B cell (primary cell): ENCODE measurements around the gene C1orf35. TPM values are rescaled to one million over a fixed set of nuclear protein-coding genes. Genes with fewer than 3 reads are reported as not detected.

Experiments used
- ATAC-seq: fragments of 200-7000 bp; cut with Tn5 transposase; one replicate; pipeline ENCODE4 v1.10.0; 2021; ENCODE audit warnings: low read depth, mild to moderate bottlenecking, moderate number of reproducible peaks, moderate library complexity
- CTCF ChIA-PET: fragments of 350-600 bp; sonication (Branson Sonifier 250); formaldehyde crosslinking; loops from one replicate; lab custom pipeline; 2021; ENCODE audit warnings: antibody characterized with exemption, inconsistent platforms; lab: Charles Lee
- POLR2A ChIA-PET: fragments of 350-600 bp; sonication (Branson Sonifier 250); formaldehyde crosslinking; loops from one replicate; lab custom pipeline; 2021; ENCODE audit warnings: antibody characterized with exemption; lab: Charles Lee
- DNase-seq: peaks from one replicate; pipeline ENCODE4 v3.0.0; 2013
- H2AFZ ChIP-seq: 2 replicates; pipeline ENCODE4 v1.6.1; 2012; ENCODE audit warnings: mild to moderate bottlenecking, low read depth, low read length; ENCODE audit not compliant: insufficient read depth, poor library complexity, severe bottlenecking
- H3K27ac ChIP-seq, 2 donors: 1 replicate in 1 of 2; 2 replicates in 1 of 2; pipeline ENCODE4 v1.5.1; 2012 to 2013; ENCODE audit warnings: low read length in 2 of 2, mild to moderate bottlenecking in 2 of 2, moderate library complexity in 1 of 2
- H3K27me3 ChIP-seq, 4 experiments: fragments of 200-600 bp in 1 of 4; sonication (generic) in 1 of 4; replicated peaks in 1 of 4; 1 replicate in 2 of 4; 2 replicates in 2 of 4; pipeline versions ENCODE4 v1.6.1 to v1.7.0; 2013 to 2016; ENCODE audit warnings: low read length in 3 of 4, mild to moderate bottlenecking in 2 of 4, mixed read lengths in 1 of 4, moderate library complexity in 1 of 4; ENCODE audit not compliant: insufficient read depth in 4 of 4, control insufficient read depth in 3 of 4; ENCODE audit errors: control extremely low read depth in 1 of 4
- H3K36me3 ChIP-seq, 2 experiments: replicated peaks in 1 of 2; 1 replicate in 1 of 2; 2 replicates in 1 of 2; pipeline versions ENCODE4 v1.6.1 to v1.7.1; 2013; ENCODE audit warnings: low read length in 1 of 2; ENCODE audit not compliant: insufficient read depth in 2 of 2, control insufficient read depth in 1 of 2; ENCODE audit errors: control extremely low read depth in 1 of 2, extremely low read depth in 1 of 2
- H3K4me1 ChIP-seq, 2 donors: fragments of 200-600 bp in 1 of 2; sonication (generic) in 1 of 2; 1 replicate in 1 of 2; 2 replicates in 1 of 2; pipeline versions ENCODE4 v1.5.1 to v1.6.1; 2013 to 2017; ENCODE audit warnings: low read length in 2 of 2; ENCODE audit not compliant: control insufficient read depth in 2 of 2, insufficient read depth in 2 of 2
- H3K4me2 ChIP-seq: replicated peaks from 2 replicates; pipeline ENCODE3; 2012; ENCODE audit warnings: mild to moderate bottlenecking, low read depth, low read length; ENCODE audit not compliant: poor library complexity, severe bottlenecking
- H3K4me3 ChIP-seq, 5 experiments: fragments of 200-600 bp in 1 of 5; sonication (generic) in 1 of 5; 1 replicate in 3 of 5; 2 replicates in 2 of 5; pipeline versions ENCODE4 v1.5.1 to v1.7.0; 2011 to 2016; ENCODE audit warnings: low read length in 4 of 5, mild to moderate bottlenecking in 4 of 5, low read depth in 2 of 5, control low read depth in 1 of 5, moderate library complexity in 1 of 5; ENCODE audit not compliant: insufficient read depth in 1 of 5; ENCODE audit errors: control extremely low read depth in 1 of 5, extremely low read depth in 1 of 5
- H3K79me2 ChIP-seq: fragments of 200-600 bp; sonication (generic); one replicate; pipeline ENCODE4 v1.6.0; 2016; ENCODE audit warnings: low read length; ENCODE audit not compliant: control insufficient read depth, insufficient read depth
- H3K9ac ChIP-seq: fragments of 200-600 bp; sonication (generic); 2 replicates; pipeline ENCODE4 v1.6.1; 2017; ENCODE audit warnings: mild to moderate bottlenecking, low read length, moderate library complexity
- H3K9me3 ChIP-seq, 3 donors: one replicate each; pipeline versions ENCODE4 v1.6.1 to v1.7.1; 2013; ENCODE audit warnings: low read length in 2 of 3; ENCODE audit not compliant: control insufficient read depth in 2 of 3, insufficient read depth in 1 of 3; ENCODE audit errors: control extremely low read depth in 1 of 3
- H4K20me1 ChIP-seq: 2 replicates; pipeline ENCODE4 v1.6.0; 2012; ENCODE audit warnings: mild to moderate bottlenecking, low read length; ENCODE audit not compliant: insufficient read depth, control insufficient read depth, poor library complexity, severe bottlenecking
- H3K27ac Mint-ChIP-seq: one replicate; pipeline ENCODE4 v1.8.0; 2021; ENCODE audit warnings: mixed read lengths
- H3K27me3 Mint-ChIP-seq: one replicate; pipeline ENCODE4 v1.8.0; 2021; ENCODE audit warnings: mixed read lengths
- H3K4me1 Mint-ChIP-seq: one replicate; pipeline ENCODE4 v1.8.0; 2021; ENCODE audit warnings: mixed read lengths
- H3K4me3 Mint-ChIP-seq: one replicate; pipeline ENCODE4 v1.8.0; 2021; ENCODE audit warnings: mixed read lengths
- H3K9me3 Mint-ChIP-seq: one replicate; pipeline ENCODE4 v1.8.0; 2022; ENCODE audit warnings: mixed read lengths; ENCODE audit not compliant: insufficient read depth
- EZH2 ChIP-seq: IDR thresholded peaks from 2 replicates; pipeline ENCODE4 v1.6.1; 2012; ENCODE audit warnings: borderline replicate concordance, low read depth, mild to moderate bottlenecking, moderate library complexity, low read length; ENCODE audit not compliant: insufficient read depth, poor library complexity, severe bottlenecking
- WGBS: methylation state at CpG from one replicate; pipeline ENCODE4 v1.1.5; 2013; ENCODE audit warnings: missing lambda C conversion rate; ENCODE audit not compliant: insufficient coverage; 5-methylcytosine and 5-hydroxymethylcytosine counted together
- intact Hi-C: fragments of 100-400 bp; cut with micrococcal nuclease; formaldehyde crosslinking; loops from one replicate; pipeline ENCODE4 v1.10.0; 2022
- polyA plus RNA-seq: library from polyadenylated mRNA; depleted of rRNA; stranded (reverse); fragments of >200 nt; gene quantifications from 2 replicates; pipeline ENCODE4 v1.2.3, GENCODE V29; 2012
- total RNA-seq, 2 donors: library from RNA; stranded (reverse); fragments of 120-200 nt in 1 of 2; gene quantifications; 1 replicate in 1 of 2; 2 replicates in 1 of 2; pipeline versions ENCODE4 v1.2.3 to v1.2.4, GENCODE V29; 2013 to 2022
- TF ChIP-seq, protein P1 (sequence below): fragments of 200-600 bp; IDR thresholded peaks from one replicate; pipeline ENCODE4 v1.8.0; 2022; ENCODE audit warnings: antibody characterized with exemption, mild to moderate bottlenecking

C1orf35 gene
- total and polyA plus RNA-seq, 2 donors (not counting 1 experiment from before 2014, with no cell fraction given): 24.1 to 41.0 TPM

- no peak for ATAC-seq
- ChIA-PET CTCF (no interaction called here), POLR2A (interaction anchor here (0.6 to 0.8 kb wide), 2 partner anchors 20 to 36 kb away, joined by 3 read pairs; partner anchors contain the start of gene IBA57)
- Histone ChIP-seq H3K27ac (no peak overlapping the region), H3K4me3 (no peak overlapping the region), H3K9ac (no peak overlapping the region), H4K20me1 (peaks cover 94% of the 10 kb centered on the region), H3K27me3 (no peaks in the 10 kb centered on the region), H3K9me3 (no peaks in the 10 kb centered on the region), H3K4me2 (no peak overlapping the region), H3K4me1 (peaks cover 30 to 40% of the 10 kb centered on the region in 2 donors), H3K36me3 (peaks cover 0 to 49% of the 10 kb centered on the region in 2 experiments), H2AFZ (no peak overlapping the region), H3K79me2 (peaks cover 59% of the 10 kb centered on the region)
- 96% methylated on average over 31 of the region's 31 CpGs for WGBS
- Mint-ChIP-seq H3K4me3 (no peak overlapping the region), H3K27me3 (no peaks in the 10 kb centered on the region), H3K4me1 (peaks cover 33% of the 10 kb centered on the region), H3K9me3 (no peaks in the 10 kb centered on the region), H3K27ac (no peak overlapping the region)
- intact Hi-C loops: no loop called here
- TF ChIP-seq EZH2: no peak
- TF ChIP-seq, protein P1, sequence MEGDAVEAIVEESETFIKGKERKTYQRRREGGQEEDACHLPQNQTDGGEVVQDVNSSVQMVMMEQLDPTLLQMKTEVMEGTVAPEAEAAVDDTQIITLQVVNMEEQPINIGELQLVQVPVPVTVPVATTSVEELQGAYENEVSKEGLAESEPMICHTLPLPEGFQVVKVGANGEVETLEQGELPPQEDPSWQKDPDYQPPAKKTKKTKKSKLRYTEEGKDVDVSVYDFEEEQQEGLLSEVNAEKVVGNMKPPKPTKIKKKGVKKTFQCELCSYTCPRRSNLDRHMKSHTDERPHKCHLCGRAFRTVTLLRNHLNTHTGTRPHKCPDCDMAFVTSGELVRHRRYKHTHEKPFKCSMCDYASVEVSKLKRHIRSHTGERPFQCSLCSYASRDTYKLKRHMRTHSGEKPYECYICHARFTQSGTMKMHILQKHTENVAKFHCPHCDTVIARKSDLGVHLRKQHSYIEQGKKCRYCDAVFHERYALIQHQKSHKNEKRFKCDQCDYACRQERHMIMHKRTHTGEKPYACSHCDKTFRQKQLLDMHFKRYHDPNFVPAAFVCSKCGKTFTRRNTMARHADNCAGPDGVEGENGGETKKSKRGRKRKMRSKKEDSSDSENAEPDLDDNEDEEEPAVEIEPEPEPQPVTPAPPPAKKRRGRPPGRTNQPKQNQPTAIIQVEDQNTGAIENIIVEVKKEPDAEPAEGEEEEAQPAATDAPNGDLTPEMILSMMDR: no peak
- DNase-seq: no peak
Observed at GRCh38 chr1:228145463-228146416, 42.6 kb upstream of the C1orf35 start.

DNA sequence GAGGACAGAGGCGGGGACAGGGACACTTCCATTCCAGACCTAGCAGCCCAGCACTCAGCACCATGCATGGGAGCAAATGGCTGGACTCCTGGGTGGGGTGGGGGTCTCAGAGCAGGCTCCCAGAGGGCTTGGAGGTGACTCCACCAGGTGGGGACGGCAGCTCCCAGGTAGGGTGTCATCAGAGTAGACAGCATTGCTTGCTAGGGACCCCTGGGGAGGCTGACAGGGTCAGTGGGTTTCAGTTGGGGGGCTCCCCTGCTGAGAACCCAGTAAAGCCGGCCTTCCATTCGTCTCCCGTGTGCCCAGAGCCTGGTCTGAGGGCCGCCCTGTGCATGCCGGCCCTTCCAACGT, 41.8 kb upstream of the C1orf35 start:
- H3K36me3 ChIP-seq: peaks cover 0 to 49% of the 10 kb centered on the region in 2 experiments
- no peak for TF ChIP-seq EZH2
- TF ChIP-seq, protein P1: no peak
- Mint-ChIP-seq H3K27me3 (no peaks in the 10 kb centered on the region), H3K4me1 (peaks cover 35% of the 10 kb centered on the region), H3K4me3 (no peak overlapping the region), H3K9me3 (no peaks in the 10 kb centered on the region), H3K27ac (no peak overlapping the region)
- no peak overlapping the region for H2AFZ ChIP-seq
- no peak for DNase-seq
- H4K20me1 ChIP-seq: peaks cover 97% of the 10 kb centered on the region
- H3K79me2 ChIP-seq: peaks cover 65% of the 10 kb centered on the region
- ChIA-PET POLR2A (interaction anchor here (0.8 kb wide), 1 partner anchor 20 kb away, joined by 3 read pairs; the partner anchor contains the start of gene IBA57), CTCF (interaction anchor here (1.4 kb wide), 1 partner anchor 14 kb away, joined by 4 read pairs; no protein-coding TSS in a partner anchor)
- no peaks in the 10 kb centered on the region for H3K9me3 ChIP-seq
- intact Hi-C loops: no loop called here
- H3K4me1 ChIP-seq: peaks cover 30 to 42% of the 10 kb centered on the region in 2 donors
- no peak overlapping the region for H3K9ac ChIP-seq
- 98% methylated on average over 7 of the region's 8 CpGs for WGBS
- no peak for ATAC-seq
- no peaks in the 10 kb centered on the region for H3K27me3 ChIP-seq
- H3K4me3 ChIP-seq: no peak overlapping the region
- no peak overlapping the region for H3K4me2 ChIP-seq
- no peak overlapping the region for H3K27ac ChIP-seq
